Measurements from ENCODE around the gene GOLGA3. TPM values are rescaled to one million over a fixed set of nuclear protein-coding genes. Genes with fewer than 3 reads are reported as not detected.

The GOLGA3 gene
- total RNA-seq, 1 donor from 2014 or later, result 54.5 TPM

- no peak for DNase-seq
These were observed 82.1 kb downstream of the GOLGA3 start for GRCh38 chr12:132746613-132747012.

- no peak for DNase-seq
These were observed 84.8 kb downstream of the GOLGA3 start for GRCh38 chr12:132743831-132744230.

GRCh38 chr12:132741620-132742019 lies 87.0 kb downstream of the GOLGA3 start:
- no peak for DNase-seq

- no peak for DNase-seq
These were observed 88.0 kb downstream of the GOLGA3 start for GRCh38 chr12:132740652-132741051.

- no peak for DNase-seq
These were observed 88.4 kb downstream of the GOLGA3 start for GRCh38 chr12:132740313-132740646.

- no peak for DNase-seq
These were observed 88.9 kb downstream of the GOLGA3 start for GRCh38 chr12:132739600-132740312.

GRCh38 chr12:132736913-132737312 lies 91.8 kb downstream of the GOLGA3 start:
- no peak for DNase-seq

- DNase-seq, result no peak
These were observed 92.3 kb downstream of the GOLGA3 start for GRCh38 chr12:132736378-132736777.

- no peak for DNase-seq
These were observed 93.2 kb downstream of the GOLGA3 start for GRCh38 chr12:132735496-132735895.

- peak; percentile 28 for DNase-seq
These were observed 94.5 kb downstream of the GOLGA3 start for GRCh38 chr12:132734206-132734605.

- DNase-seq, result no peak
These were observed 97.1 kb downstream of the GOLGA3 start for GRCh38 chr12:132731574-132731973.

- no peak for DNase-seq
These were observed 98.3 kb downstream of the GOLGA3 start for GRCh38 chr12:132730353-132730752.

- no peak for DNase-seq
These were observed 98.9 kb downstream of the GOLGA3 start for GRCh38 chr12:132729541-132730320.

GRCh38 chr12:132728502-132728901 lies 100.2 kb downstream of the GOLGA3 start:
- no peak for DNase-seq

GRCh38 chr12:132727091-132727794 lies 101.4 kb downstream of the GOLGA3 start:
- DNase-seq, result no peak

GRCh38 chr12:132726386-132726785 lies 102.3 kb downstream of the GOLGA3 start:
- DNase-seq, result no peak

- peak; percentile 65 for DNase-seq
These were observed 104.0 kb downstream of the GOLGA3 start for GRCh38 chr12:132724506-132725241.

GRCh38 chr12:132723764-132724140 lies 104.9 kb downstream of the GOLGA3 start:
- no peak for DNase-seq

- no peak for DNase-seq
These were observed 105.5 kb downstream of the GOLGA3 start for GRCh38 chr12:132723015-132723763.

GRCh38 chr12:132720606-132721345 lies 107.9 kb downstream of the GOLGA3 start:
- no peak for DNase-seq

- DNase-seq, result no peak
These were observed 108.7 kb downstream of the GOLGA3 start for GRCh38 chr12:132719954-132720324.
